ENCODE measurements around the gene ST3GAL4.

ST3GAL4 gene

GRCh38 chr11:126431401-126432064 is 76.0 kb downstream of the ST3GAL4 start:
- in situ Hi-C loops (cut with MboI; ENCODE audit: low pct_unique_long_range_greater_than_20kb, low sequenced_read_pairs, unreplicated experiment) = loop anchor here (25.0 kb wide), 2 partner anchors 556 to 906 kb away; no protein-coding TSS in a partner anchor

GRCh38 chr11:126432065-126432461 is 76.6 kb downstream of the ST3GAL4 start:
- DNase-seq (ENCODE audit: low spot score) = no peak
- TF ChIP-seq CTCF (IDR thresholded peaks at IDR 0.05; ENCODE audit: extremely low read depth, insufficient read depth, missing control alignments) = no peak
- in situ Hi-C loops (cut with MboI; ENCODE audit: low pct_unique_long_range_greater_than_20kb, low sequenced_read_pairs, unreplicated experiment) = loop anchor here (25.0 kb wide), 2 partner anchors 555 to 905 kb away; no protein-coding TSS in a partner anchor

More at GRCh38 chr11:126431401-126432064, 76.0 kb downstream of the ST3GAL4 start:
- TF ChIP-seq CTCF (IDR thresholded peaks at IDR 0.05; ENCODE audit: extremely low read depth, insufficient read depth, missing control alignments) = no peak
- no peak for DNase-seq (ENCODE audit: low spot score)

- no peak for TF ChIP-seq CTCF (IDR thresholded peaks at IDR 0.05; ENCODE audit: extremely low read depth, insufficient read depth, missing control alignments)
- in situ Hi-C loops (cut with MboI; ENCODE audit: low pct_unique_long_range_greater_than_20kb, low sequenced_read_pairs, unreplicated experiment) = loop anchor here (25.0 kb wide), 2 partner anchors 555 to 905 kb away; no protein-coding TSS in a partner anchor
- DNase-seq (ENCODE audit: low spot score) = no peak
Measured at GRCh38 chr11:126432525-126432924, 77.0 kb downstream of the ST3GAL4 start.

GRCh38 chr11:126433244-126433846 is 77.9 kb downstream of the ST3GAL4 start:
- TF ChIP-seq CTCF (IDR thresholded peaks at IDR 0.05; ENCODE audit: extremely low read depth, insufficient read depth, missing control alignments) = no peak
- DNase-seq (ENCODE audit: low spot score) = no peak
- in situ Hi-C loops (cut with MboI; ENCODE audit: low pct_unique_long_range_greater_than_20kb, low sequenced_read_pairs, unreplicated experiment) = loop anchor here (25.0 kb wide), 2 partner anchors 554 to 904 kb away; no protein-coding TSS in a partner anchor

- in situ Hi-C loops (cut with MboI; ENCODE audit: low pct_unique_long_range_greater_than_20kb, low sequenced_read_pairs, unreplicated experiment) = loop anchor here (25.0 kb wide), 2 partner anchors 553 to 903 kb away; no protein-coding TSS in a partner anchor
- TF ChIP-seq CTCF (IDR thresholded peaks at IDR 0.05; ENCODE audit: extremely low read depth, insufficient read depth, missing control alignments) = no peak
- no peak for DNase-seq (ENCODE audit: low spot score)
Measured at GRCh38 chr11:126433989-126434949, 78.8 kb downstream of the ST3GAL4 start.

GRCh38 chr11:126434950-126435335 is 79.5 kb downstream of the ST3GAL4 start:
- in situ Hi-C loops (cut with MboI; ENCODE audit: low pct_unique_long_range_greater_than_20kb, low sequenced_read_pairs, unreplicated experiment) = loop anchor here (25.0 kb wide), 2 partner anchors 552 to 902 kb away; no protein-coding TSS in a partner anchor
- TF ChIP-seq CTCF (IDR thresholded peaks at IDR 0.05; ENCODE audit: extremely low read depth, insufficient read depth, missing control alignments) = no peak

More at GRCh38 chr11:126434950-126435335, 79.5 kb downstream of the ST3GAL4 start:
- DNase-seq (ENCODE audit: low spot score) = no peak

All from GM13977 (cell line).